ENCODE results near the gene CCNL1. TPM values are rescaled to one million over a fixed set of nuclear protein-coding genes. Genes with fewer than 3 reads are reported as not detected.

CCNL1 gene
- total and polyA plus RNA-seq, 2 of the 8 experiments (the other 6 are each of a cell fraction or from before 2014, with no cell fraction given) = 64.5 to 68.6 TPM

DNA sequence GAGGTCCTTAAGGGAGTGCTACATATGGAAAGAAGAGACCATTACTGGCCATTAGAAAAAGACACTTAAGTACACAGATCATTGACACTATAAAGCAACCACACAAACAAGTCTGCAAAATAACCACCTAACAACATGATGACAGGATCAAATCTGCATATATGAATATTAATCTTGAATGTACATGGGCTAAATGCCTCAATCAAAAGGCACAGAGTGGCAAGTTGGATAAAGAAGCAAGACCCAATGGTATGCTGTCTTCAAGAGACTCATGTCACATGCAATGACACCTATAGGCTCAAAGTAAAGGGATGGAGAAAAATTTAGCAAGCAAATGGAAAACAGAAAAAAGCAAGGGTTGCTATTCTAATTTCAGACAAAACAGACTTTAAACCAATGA lies 28.4 kb upstream of the CCNL1 start:
- H3K56ac ChIP-seq (replicated peaks; ENCODE audit: insufficient read length, low read depth, low read length) = no peak overlapping the region
- H3K4me2 ChIP-seq (ENCODE audit: insufficient read depth in 1 of 2, low read depth in 2 of 2, low read length in 2 of 2) = no peak overlapping the region
- ChIA-PET POLR2A (ENCODE audit: partially characterized antibody) (interaction anchor here (1.0 kb wide), 1 partner anchor 13 kb away, joined by 4 read pairs; no protein-coding TSS in a partner anchor), CTCF (ENCODE audit: partially characterized antibody) (interaction anchor here (2.1 kb wide), 1 partner anchor 13 kb away, joined by 9 read pairs; no protein-coding TSS in a partner anchor)
- H4K91ac ChIP-seq (replicated peaks; ENCODE audit: insufficient read length, low read length) = no peak overlapping the region
- DNase-seq (ENCODE audit: low read depth in 1 of 2, low spot score in 2 of 2) (no peak), FAIRE-seq (no peak)
- H2BK5ac ChIP-seq (ENCODE audit: low read depth, low read length) = no peak overlapping the region
- peaks cover 39 to 49% of the 10 kb centered on the region in 2 experiments for H3K9me3 ChIP-seq (ENCODE audit: insufficient read depth in 2 of 2, low read depth in 1 of 2, low read length in 1 of 2)
- TF ChIP-seq TCF12 (IDR thresholded peaks at IDR 0.05; ENCODE audit: low read depth, low read length) = no peak
- H3K36me3 ChIP-seq (ENCODE audit: control insufficient read depth in 2 of 4, insufficient read depth in 4 of 4, low read length in 3 of 4) = peaks cover 0 to 23% (median 7%) of the 10 kb centered on the region in 4 experiments; a peak in 4 of 8 replicates
- no peaks in the 10 kb centered on the region; a peak in 1 of 7 replicates for H3K27me3 ChIP-seq (replicated peaks in 1 of 4; ENCODE audit: control insufficient read depth in 3 of 4, extremely low read depth in 1 of 4, insufficient read depth in 3 of 4, low read length in 3 of 4)
- no peak overlapping the region for H3K4me3 ChIP-seq (ENCODE audit: extremely low read depth in 1 of 4, insufficient read depth in 2 of 4, low read depth in 3 of 4, low read length in 4 of 4)
- H3K79me1 ChIP-seq (ENCODE audit: low read depth, low read length) = no peaks in the 10 kb centered on the region
- no peak overlapping the region for H4K5ac ChIP-seq (ENCODE audit: insufficient read length, low read depth, low read length)
- no peaks in the 10 kb centered on the region for H3K79me2 ChIP-seq (ENCODE audit: control insufficient read depth in 1 of 2, insufficient read depth in 2 of 2, low read length in 2 of 2)
- no peak overlapping the region for H3K23ac ChIP-seq (ENCODE audit: insufficient read length)
- H3K18ac ChIP-seq (ENCODE audit: extremely low read depth, low read length) = no peak overlapping the region
- no peak overlapping the region for H3K27ac ChIP-seq (ENCODE audit: low read depth, low read length)
- H3K4me1 ChIP-seq (replicated peaks in 1 of 4; ENCODE audit: control insufficient read depth in 3 of 4, insufficient read depth in 4 of 4, low read length in 3 of 4) = no peaks in the 10 kb centered on the region
- H2BK20ac ChIP-seq (ENCODE audit: low read length) = no peak overlapping the region
- H3K14ac ChIP-seq (ENCODE audit: insufficient read length) = no peak overlapping the region
- H3K4ac ChIP-seq (replicated peaks; ENCODE audit: insufficient read length, low read depth, low read length) = no peak overlapping the region
- no peak overlapping the region for H3K9ac ChIP-seq (replicated peaks in 1 of 4; ENCODE audit: extremely low read depth in 1 of 4, low read depth in 3 of 4, low read length in 3 of 4)
- no peak overlapping the region for H4K8ac ChIP-seq (ENCODE audit: extremely low read depth, insufficient read depth, low read length)
- no peak overlapping the region for H2AK5ac ChIP-seq (ENCODE audit: low read depth, low read length)
- no peaks in the 10 kb centered on the region for H3K23me2 ChIP-seq (ENCODE audit: low read depth, low read length)
- H2BK12ac ChIP-seq (ENCODE audit: low read depth, low read length) = no peak overlapping the region
- H2BK120ac ChIP-seq (replicated peaks; ENCODE audit: low read depth, low read length) = no peak overlapping the region
- no peaks in the 10 kb centered on the region for H4K20me1 ChIP-seq (replicated peaks in 1 of 2; ENCODE audit: control insufficient read depth in 1 of 2, insufficient read depth in 2 of 2, low read length in 2 of 2)
- no peak overlapping the region for H2BK15ac ChIP-seq (ENCODE audit: low read length)
- no peak overlapping the region for H2AFZ ChIP-seq (ENCODE audit: low read length)
